HCT116 (cell line): ENCODE results near the gene RIMBP2. TPM values are rescaled to one million over a fixed set of nuclear protein-coding genes. Genes with fewer than 3 reads are reported as not detected.

ENCODE experiments used
- ATAC-seq: fragments of 200-7000 bp; cut with Tn5 transposase; 2 replicates; pipeline ENCODE4 v1.9.1; 2020; ENCODE audit warnings: mild to moderate bottlenecking, moderate library complexity
- BruUV-seq: library from RNA; stranded (reverse); fragments of 400-500 nt; replicated peaks from 2 replicates; lab custom pipeline; 2021; lab: Mats Ljungman, UMichigan
- CTCF ChIA-PET: fragments of 300-600 bp; sonication (Branson Sonifier 250); formaldehyde crosslinking; loops from one replicate; lab custom pipeline; 2021; ENCODE audit warnings: antibody characterized with exemption; lab: Charles Lee
- POLR2A ChIA-PET: fragments of 300-600, 350-600 bp; sonication (Branson Sonifier 250); formaldehyde crosslinking; loops from one replicate; lab custom pipeline; 2021; ENCODE audit warnings: antibody characterized with exemption; lab: Charles Lee
- RAD21 ChIA-PET, 2 experiments: fragments of 300-600 bp; sonication (Branson Sonifier 250); formaldehyde crosslinking; loops; one replicate each; lab custom pipeline; 2023; ENCODE audit warnings: low total read pairs in 2 of 2; ENCODE audit not compliant: uncharacterized antibody in 2 of 2, unreplicated experiment in 2 of 2, low non-redundant PET in 1 of 2; lab: Charles Lee
- DNase-seq: peaks from one replicate; pipeline ENCODE4 v3.0.0-alpha.2; 2010; ENCODE audit warnings: low read depth, low spot score
- H2AFZ ChIP-seq: fragments of 200-600 bp; shearing (Covaris generic), sonication (generic); 2 replicates; pipeline ENCODE4 v1.6.1; 2017; ENCODE audit warnings: low read depth, mixed run types, mixed read lengths, antibody characterized with exemption, low read length; ENCODE audit not compliant: poor library complexity, severe bottlenecking
- H3K27ac ChIP-seq: 2 replicates; pipeline ENCODE4 v1.5.1; 2012; ENCODE audit warnings: low read depth, low read length
- H3K27me3 ChIP-seq: fragments of 200-600 bp; sonication (generic); 2 replicates; pipeline ENCODE4 v1.6.1; 2016; ENCODE audit warnings: mixed run types, low read length, mixed read lengths; ENCODE audit not compliant: insufficient read depth
- H3K36me3 ChIP-seq, 2 experiments: fragments of 200-500 bp in 1 of 2; fragments of 200-600 bp in 1 of 2; sonication (Bioruptor generic) in 1 of 2; sonication (generic) in 1 of 2; 2 replicates each; pipeline versions ENCODE4 v1.5.1 to v1.6.1; 2014 to 2016; ENCODE audit warnings: low read length in 2 of 2, inconsistent platforms in 1 of 2, mixed read lengths in 1 of 2, mixed run types in 1 of 2; ENCODE audit not compliant: insufficient read depth in 2 of 2, control insufficient read depth in 1 of 2
- H3K4me1 ChIP-seq, 2 experiments: fragments of 200-600 bp in 1 of 2; sonication (generic) in 1 of 2; 2 replicates each; pipeline versions ENCODE4 v1.5.1 to v1.6.1; 2012 to 2017; ENCODE audit warnings: low read length in 2 of 2, inconsistent platforms in 1 of 2, mild to moderate bottlenecking in 1 of 2, mixed read lengths in 1 of 2, mixed run types in 1 of 2, moderate library complexity in 1 of 2; ENCODE audit not compliant: insufficient read depth in 2 of 2, control insufficient read depth in 1 of 2
- H3K4me2 ChIP-seq: fragments of 200-600 bp; sonication (generic); 2 replicates; pipeline ENCODE4 v1.6.1; 2017; ENCODE audit warnings: mixed run types, low read length, mixed read lengths
- H3K4me3 ChIP-seq, 2 experiments: fragments of 200-600 bp in 1 of 2; sonication (generic) in 1 of 2; replicated peaks in 1 of 2; 2 replicates each; pipeline ENCODE4 v1.5.1; 2011 to 2016; ENCODE audit warnings: low read length in 2 of 2, control low read depth in 1 of 2, low read depth in 1 of 2, mild to moderate bottlenecking in 1 of 2, mixed read lengths in 1 of 2, mixed run types in 1 of 2
- H3K79me2 ChIP-seq: fragments of 200-600 bp; sonication (generic); 2 replicates; pipeline ENCODE4 v1.6.1; 2017; ENCODE audit warnings: mild to moderate bottlenecking, mixed run types, low read length, moderate library complexity, mixed read lengths; ENCODE audit not compliant: insufficient read depth
- H3K9ac ChIP-seq: fragments of 200-600 bp; sonication (generic); 2 replicates; pipeline ENCODE4 v1.6.1; 2016; ENCODE audit warnings: low read length, mixed read lengths
- H3K9me2 ChIP-seq: fragments of 200-600 bp; sonication (generic), shearing (Covaris generic); 2 replicates; pipeline ENCODE4 v1.6.1; 2017; ENCODE audit warnings: mixed run types, mild to moderate bottlenecking, moderate library complexity; ENCODE audit not compliant: insufficient read depth
- H3K9me3 ChIP-seq, 2 experiments: fragments of 200-500 bp in 1 of 2; fragments of 200-600 bp in 1 of 2; sonication (Bioruptor generic) in 1 of 2; sonication (generic) in 1 of 2; 2 replicates each; pipeline ENCODE4 v1.6.1; 2014 to 2017; ENCODE audit warnings: low read length in 2 of 2, mixed read lengths in 2 of 2, inconsistent platforms in 1 of 2, low read depth in 1 of 2, mild to moderate bottlenecking in 1 of 2, mixed run types in 1 of 2, moderate library complexity in 1 of 2; ENCODE audit not compliant: control insufficient read depth in 1 of 2, insufficient read depth in 1 of 2
- H4K20me1 ChIP-seq: fragments of 200-600 bp; sonication (generic), shearing (Covaris generic); 2 replicates; pipeline ENCODE4 v1.6.1; 2017; ENCODE audit warnings: mixed run types, mild to moderate bottlenecking, moderate library complexity; ENCODE audit not compliant: insufficient read depth
- CEBPB ChIP-seq: IDR thresholded peaks from 2 replicates; pipeline ENCODE4 v1.6.1; 2012; ENCODE audit warnings: low read depth
- CTCF ChIP-seq, 3 experiments: fragments of 200-600 bp in 1 of 3; sonication (generic) in 1 of 3; IDR thresholded peaks in 2 of 3; conservative IDR thresholded peaks in 1 of 3; 2 replicates each; pipeline ENCODE4 v1.5.1; 2012 to 2017; ENCODE audit warnings: low read depth in 2 of 3, low read length in 2 of 3, antibody characterized with exemption in 1 of 3, borderline replicate concordance in 1 of 3, control low read depth in 1 of 3, mild to moderate bottlenecking in 1 of 3, mixed read lengths in 1 of 3, mixed run types in 1 of 3, moderate library complexity in 1 of 3; ENCODE audit not compliant: insufficient read depth in 1 of 3
- EGR1 ChIP-seq: IDR thresholded peaks from 2 replicates; pipeline ENCODE4 v1.6.1; 2012; ENCODE audit warnings: low read depth
- EZH2phosphoT487 ChIP-seq: fragments of 200-600 bp; IDR thresholded peaks from 2 replicates; pipeline ENCODE4 v1.6.1; 2018; ENCODE audit warnings: antibody characterized with exemption, borderline replicate concordance
- FOSL1 ChIP-seq: IDR thresholded peaks from 2 replicates; pipeline ENCODE4 v1.6.1; 2012; ENCODE audit warnings: low read depth
- MAX ChIP-seq: IDR thresholded peaks from 2 replicates; pipeline ENCODE4 v1.6.1; 2012
- POLR2AphosphoS5 ChIP-seq: IDR thresholded peaks from 2 replicates; pipeline ENCODE4 v1.6.1; 2011; ENCODE audit warnings: mild to moderate bottlenecking, low read depth, low read length, moderate library complexity
- RAD21 ChIP-seq: IDR thresholded peaks from 2 replicates; pipeline ENCODE4 v1.6.1; 2012; ENCODE audit warnings: low read depth, mild to moderate bottlenecking
- REST ChIP-seq: IDR thresholded peaks from 2 replicates; pipeline ENCODE4 v1.6.1; 2012; ENCODE audit warnings: low read depth
- SP1 ChIP-seq: IDR thresholded peaks from 2 replicates; pipeline ENCODE4 v1.6.1; 2012; ENCODE audit warnings: low read depth
- TCF7L2 ChIP-seq: IDR thresholded peaks from 2 replicates; pipeline ENCODE4 v1.7.0; 2011; ENCODE audit warnings: borderline replicate concordance, inconsistent platforms; ENCODE audit not compliant: insufficient read depth, insufficient read length; ENCODE audit errors: extremely low read depth
- ZBTB33 ChIP-seq: IDR thresholded peaks from 2 replicates; pipeline ENCODE4 v1.6.1; 2011; ENCODE audit warnings: mild to moderate bottlenecking, low read length, moderate library complexity; ENCODE audit not compliant: insufficient replicate concordance; ENCODE audit errors: extremely low read depth
- intact Hi-C: fragments of 100-400 bp; cut with micrococcal nuclease; formaldehyde crosslinking; loops from 2 replicates; pipeline ENCODE4 v1.10.0; 2022
- total RNA-seq: library from RNA; stranded (reverse); gene quantifications from one replicate; pipeline ENCODE4 v1.2.1, GENCODE V29; 2021; ENCODE audit not compliant: unreplicated experiment

RIMBP2 gene
- total RNA-seq, 1 experiment from 2014 or later: not detected

GRCh38 chr12:130421896-130422295, 294.2 kb downstream of the RIMBP2 start (continued):
- TF ChIP-seq REST (no peak), TCF7L2 (no peak), EGR1 (no peak), CEBPB (no peak), RAD21 (no peak), MAX (no peak), SP1 (no peak), FOSL1 (no peak), EZH2phosphoT487 (no peak)

- Histone ChIP-seq H3K4me1 (no peaks in the 10 kb centered on the region), H4K20me1 (no peaks in the 10 kb centered on the region), H3K9me3 (no peaks in the 10 kb centered on the region), H3K4me3 (no peak overlapping the region), H3K79me2 (no peaks in the 10 kb centered on the region), H3K36me3 (no peaks in the 10 kb centered on the region), H3K9ac (no peak overlapping the region), H3K27me3 (peaks cover 5% of the 10 kb centered on the region; the same call in 1 of the 2 replicates), H3K9me2 (no peaks in the 10 kb centered on the region), H2AFZ (no peak overlapping the region), H3K27ac (no peak overlapping the region), H3K4me2 (no peak overlapping the region)
- no peak for DNase-seq
- TF ChIP-seq POLR2AphosphoS5 (no peak), FOSL1 (no peak), CTCF (IDR thresholded peaks at IDR 0.05 in 2 of 3, conservative IDR thresholded peaks at IDR 0.05 in 1 of 3; ENCODE audit: borderline replicate concordance in 1 of 3, insufficient read depth in 1 of 3, low read depth in 2 of 3, low read length in 2 of 3) (no peak), ZBTB33 (no peak), REST (no peak), MAX (no peak), EZH2phosphoT487 (no peak)
- CTCF ChIA-PET: no interaction called here
- RAD21 ChIA-PET: no interaction called here
- BruUV-seq: no TSS peak
- POLR2A ChIA-PET: no interaction called here
- intact Hi-C loops: no loop called here
- ATAC-seq: no peak
These were observed 296.0 kb downstream of the RIMBP2 start for GRCh38 chr12:130420071-130420470.
